A172 (cell line): ENCODE results near the gene ADAT1. TPM values are rescaled to one million over a fixed set of nuclear protein-coding genes. Genes with fewer than 3 reads are reported as not detected.
A peak's percentile ranks its signal among the peaks of the same experiment; 100 is the strongest.

Source experiments
- DNase-seq: peaks from one replicate; pipeline ENCODE4 v3.0.0-alpha.2; 2015; ENCODE audit warnings: low spot score
- total RNA-seq: library from RNA; depleted of rRNA; stranded (reverse); fragments of >200 nt; shearing (Covaris generic); gene quantifications from 2 replicates; pipeline ENCODE4 v1.2.3, GENCODE V29; 2014; rRNA removed

ADAT1 gene
- 95.5 and 117 TPM in 2 replicates for total RNA-seq

DNA sequence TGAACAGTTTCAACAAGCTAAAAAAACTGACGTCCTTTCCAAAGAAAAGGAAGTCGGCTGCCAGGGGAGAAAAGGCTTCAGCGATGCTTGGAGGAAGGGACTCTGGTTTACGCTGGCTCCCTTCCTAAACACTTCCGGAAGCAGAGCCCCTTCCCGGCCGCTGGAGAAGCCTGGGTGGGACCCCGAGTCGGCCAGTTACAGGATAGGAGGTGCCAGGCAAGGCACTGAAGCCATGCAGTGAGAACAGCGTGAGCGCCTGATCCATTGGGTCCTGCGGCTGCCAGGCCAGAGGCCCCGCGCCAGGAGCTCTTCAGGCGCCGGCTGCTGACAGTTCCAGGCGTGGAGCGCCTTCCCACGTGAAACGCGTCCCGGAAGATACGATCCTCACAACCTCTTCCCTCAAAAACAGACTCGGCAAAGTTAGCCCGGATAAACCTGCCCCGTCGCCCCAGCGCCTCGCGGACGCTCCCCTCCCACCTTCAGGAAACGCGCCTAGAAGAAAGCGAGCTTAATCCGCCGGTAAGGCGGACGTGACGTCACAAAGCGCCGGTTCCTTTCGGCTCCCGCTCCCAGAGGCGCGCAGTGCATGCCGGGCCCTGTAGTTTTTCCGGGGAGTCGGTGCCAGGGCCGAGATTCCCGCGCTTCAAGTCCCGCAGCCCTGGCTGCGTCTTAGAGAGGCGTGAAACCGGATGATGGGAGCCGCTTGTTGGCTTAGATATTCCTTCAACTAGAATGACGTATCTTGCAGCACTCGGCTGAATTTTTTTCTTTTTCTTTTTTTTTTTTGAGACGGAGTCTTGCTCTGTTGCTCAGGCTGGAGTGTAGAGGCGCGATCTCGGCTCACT lies at the start of gene ADAT1:
Gene ADAT1 (minus strand): TSS at position 521 of the 845 bp plus-strand sequence. CDS start 2,482 bp downstream, outside the sequence.
- peak; percentile 98 for DNase-seq

DNA sequence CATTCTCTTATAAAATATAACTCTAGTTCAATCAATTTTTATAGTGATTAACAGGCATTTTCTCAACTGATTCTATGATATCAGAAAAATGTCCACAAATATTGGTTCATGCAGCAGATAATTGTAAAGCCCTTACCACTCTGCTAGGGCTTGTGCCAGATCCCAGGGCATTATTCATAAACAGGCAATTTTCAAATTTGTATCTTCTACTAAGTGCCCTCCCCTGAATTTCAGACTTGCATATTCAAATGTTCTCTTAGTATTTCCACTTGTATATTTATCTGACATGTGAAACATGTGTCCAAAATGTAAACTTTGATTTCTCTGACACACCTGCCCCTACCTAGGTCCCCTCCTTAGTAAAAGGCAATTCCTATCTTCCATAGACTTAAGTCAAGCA lies 44.4 kb upstream of the ADAT1 start:
- no peak for DNase-seq

- no peak for DNase-seq
These were observed 37.7 kb upstream of the ADAT1 start for GRCh38 chr16:75660726-75661302.

DNA sequence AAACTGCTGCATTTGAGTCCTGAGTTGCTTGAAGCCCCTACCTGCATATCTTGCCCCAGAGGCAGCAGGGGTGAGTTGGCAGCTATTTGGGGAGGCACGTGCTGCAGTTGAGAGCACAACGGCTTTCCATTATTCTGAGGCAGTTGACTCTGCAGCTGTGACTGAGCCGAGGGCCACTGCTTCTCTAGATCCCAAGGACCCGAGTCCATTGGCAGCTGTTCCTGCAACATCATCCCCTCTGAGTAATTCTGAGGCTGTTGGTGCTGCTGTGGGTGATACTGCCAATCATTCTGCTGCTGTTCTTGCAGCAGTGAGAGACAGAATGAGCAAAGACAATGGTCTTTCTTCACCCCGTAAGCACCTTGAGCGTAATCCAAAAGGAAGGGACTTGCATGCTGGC lies 37.2 kb upstream of the ADAT1 start:
- no peak for DNase-seq

GRCh38 chr16:75658175-75658574 lies 35.1 kb upstream of the ADAT1 start:
- no peak for DNase-seq

DNA sequence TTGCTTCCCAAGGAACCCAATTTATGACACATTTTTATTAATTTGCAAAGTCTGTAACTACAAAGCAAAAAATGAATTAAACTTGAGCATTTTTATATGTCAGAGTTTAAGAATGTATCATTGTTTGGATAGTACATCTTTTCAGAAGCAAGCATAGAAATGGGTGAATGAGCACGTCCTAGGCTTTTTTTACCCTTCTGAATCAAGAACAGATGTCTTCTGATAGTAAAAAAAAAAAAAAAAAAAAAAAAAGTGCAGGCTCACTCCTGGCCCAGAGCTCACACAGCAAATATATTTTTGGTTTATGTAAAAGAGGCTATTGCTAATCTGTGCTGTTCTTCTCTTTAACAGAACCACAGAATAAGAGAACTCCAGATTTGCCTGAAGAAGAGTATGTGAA lies 30.8 kb upstream of the ADAT1 start:
- no peak for DNase-seq

DNA sequence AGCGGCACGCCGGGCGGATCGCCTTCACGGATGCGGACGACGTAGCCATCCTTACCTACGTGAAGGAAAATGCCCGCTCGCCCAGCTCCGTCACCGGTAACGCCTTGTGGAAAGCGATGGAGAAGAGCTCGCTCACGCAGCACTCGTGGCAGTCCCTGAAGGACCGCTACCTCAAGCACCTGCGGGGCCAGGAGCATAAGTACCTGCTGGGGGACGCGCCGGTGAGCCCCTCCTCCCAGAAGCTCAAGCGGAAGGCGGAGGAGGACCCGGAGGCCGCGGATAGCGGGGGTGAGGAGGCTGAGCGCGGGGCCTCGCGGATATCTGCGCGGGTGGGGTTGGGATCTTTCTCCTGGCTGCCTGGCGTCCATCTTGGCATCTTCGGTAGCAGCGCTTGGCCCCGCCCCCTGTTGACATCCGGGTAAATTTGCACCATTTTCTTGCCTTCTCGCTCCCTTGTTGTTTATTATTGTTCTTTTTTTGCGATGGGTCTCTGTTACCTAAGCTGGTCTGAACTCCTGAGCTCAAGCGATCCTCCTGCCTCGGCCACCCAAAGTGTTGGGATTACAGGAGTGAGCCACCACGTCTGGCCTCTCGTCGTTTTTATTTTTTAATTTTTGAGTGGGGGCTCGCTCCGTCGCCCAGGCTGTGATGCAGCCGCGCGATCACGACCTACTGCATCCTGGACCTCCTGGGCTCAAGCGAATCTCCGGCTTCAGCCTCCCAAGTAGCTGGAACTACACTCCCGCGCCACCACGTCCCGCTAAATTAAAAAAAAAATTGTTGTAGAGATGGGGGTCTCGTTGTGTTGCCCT lies 25.4 kb upstream of the ADAT1 start:
- DNase-seq, result peak; percentile 69

DNA sequence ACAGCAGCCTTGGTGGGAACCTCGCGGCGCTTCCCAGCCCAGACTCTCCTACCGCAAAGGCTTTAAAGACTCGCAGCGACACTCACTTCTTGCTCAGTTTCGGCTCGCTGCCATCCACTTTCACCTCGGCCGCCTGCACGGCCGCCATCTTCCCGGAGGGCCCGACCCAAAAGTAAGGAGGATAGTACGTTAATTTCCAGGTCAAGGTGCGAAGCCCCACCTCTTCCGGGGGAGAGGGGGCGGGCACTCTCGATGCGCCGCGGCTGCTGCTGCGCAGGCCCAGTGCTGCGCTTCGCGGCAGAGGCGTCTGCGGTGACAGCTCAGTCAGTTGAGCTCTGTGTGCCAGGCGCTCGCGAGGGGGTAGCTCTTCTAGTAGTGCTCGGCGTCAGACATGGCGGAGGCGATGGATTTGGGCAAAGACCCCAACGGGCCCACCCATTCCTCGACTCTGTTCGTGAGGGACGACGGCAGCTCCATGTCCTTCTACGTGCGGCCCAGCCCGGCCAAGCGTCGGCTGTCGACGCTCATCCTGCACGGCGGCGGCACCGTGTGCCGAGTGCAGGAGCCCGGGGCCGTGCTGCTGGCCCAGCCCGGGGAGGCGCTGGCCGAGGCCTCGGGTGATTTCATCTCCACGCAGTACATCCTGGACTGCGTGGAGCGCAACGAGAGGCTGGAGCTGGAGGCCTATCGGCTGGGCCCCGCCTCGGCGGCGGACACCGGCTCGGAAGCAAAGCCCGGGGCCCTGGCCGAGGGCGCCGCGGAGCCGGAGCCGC lies 24.6 kb upstream of the ADAT1 start, which contains the start of the genes KARS1 and TERF2IP:
Gene KARS1 (minus strand): TSS at position 174 of the 773 bp plus-strand sequence. CDS start 26 bp downstream, at position 148.
Gene TERF2IP (plus strand): TSS at position 282 of the 773 bp plus-strand sequence. CDS start 110 bp downstream, at position 392.
- peak; percentile 92 for DNase-seq

DNA sequence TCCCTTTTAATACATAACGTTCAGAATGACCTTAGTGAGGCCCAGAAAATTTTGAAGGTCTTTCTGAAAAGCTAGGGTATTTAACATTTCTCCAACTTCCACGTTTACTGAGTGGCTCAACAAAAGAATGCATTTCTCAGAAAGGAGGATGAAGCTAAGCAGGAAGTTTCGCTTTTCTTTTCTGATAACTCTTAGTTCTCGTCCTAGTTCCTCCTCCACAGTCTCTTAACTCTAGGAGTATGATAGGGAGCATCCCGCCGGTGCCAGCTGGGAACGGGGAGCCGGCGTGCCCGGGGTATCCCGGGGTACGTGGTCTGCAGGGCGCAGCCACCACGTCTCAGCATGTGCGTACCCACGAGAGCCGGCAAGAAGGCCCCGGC lies 24.0 kb upstream of the ADAT1 start:
- DNase-seq, result peak; percentile 12

DNA sequence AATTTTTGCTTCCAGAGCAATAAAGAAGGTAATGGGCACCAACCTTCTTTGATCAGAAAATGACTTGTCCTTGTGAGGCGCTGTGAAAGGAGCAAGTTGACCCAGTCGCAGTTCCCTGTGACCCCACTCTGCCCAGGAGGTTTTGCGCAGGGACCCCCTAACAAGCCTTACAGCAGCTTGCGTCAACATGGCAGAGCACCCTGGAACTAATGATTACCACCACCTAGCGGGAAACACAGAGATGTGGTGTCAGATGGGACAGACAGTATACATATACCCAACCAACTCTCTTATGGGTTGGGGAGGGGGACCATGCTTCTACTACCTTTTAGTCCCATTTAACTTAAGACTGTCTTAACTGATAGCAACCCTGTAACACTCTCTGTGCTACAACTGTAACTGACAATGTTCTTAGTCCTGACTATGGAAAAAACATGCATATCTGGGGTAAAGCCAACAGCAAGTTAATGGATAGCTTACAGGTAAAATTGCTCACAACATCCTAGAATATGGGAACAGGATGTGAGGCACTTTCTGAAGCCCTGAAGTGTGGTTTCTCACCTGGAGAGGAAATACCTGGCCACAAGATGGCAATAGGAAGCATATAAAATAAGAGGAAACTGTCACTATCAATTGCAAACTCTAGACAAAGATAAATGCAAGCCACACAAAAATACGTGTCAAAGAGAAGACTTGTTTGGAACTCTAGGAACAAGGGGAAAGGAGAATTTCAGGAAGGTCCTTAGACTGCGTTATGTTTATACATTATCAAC lies 21.3 kb upstream of the ADAT1 start:
- DNase-seq, result no peak

GRCh38 chr16:75640598-75640997 lies 17.5 kb upstream of the ADAT1 start:
- DNase-seq, result no peak

GRCh38 chr16:75635036-75635435 lies 12.0 kb upstream of the ADAT1 start:
- DNase-seq, result no peak

DNA sequence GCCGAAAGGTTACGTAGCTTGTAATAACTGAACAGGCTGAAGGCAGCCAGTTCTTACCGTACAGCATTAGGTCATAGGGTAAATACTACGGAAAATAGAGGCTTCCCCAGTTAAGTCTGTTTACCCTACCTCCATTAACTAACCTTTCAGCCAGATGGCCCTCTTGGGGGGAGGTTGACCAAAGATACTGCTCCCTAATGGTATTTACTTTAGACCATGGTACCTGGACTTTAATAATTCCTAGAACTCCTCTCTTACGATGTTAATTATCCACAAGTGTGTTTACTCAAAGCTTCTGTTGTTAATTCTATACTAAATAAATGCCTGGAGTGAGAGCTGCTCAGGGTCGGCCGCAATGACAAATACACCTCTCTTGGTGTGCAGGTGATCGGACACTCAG lies 9.8 kb upstream of the ADAT1 start:
- DNase-seq, result no peak

- DNase-seq, result no peak
These were observed 7.0 kb upstream of the ADAT1 start for GRCh38 chr16:75630052-75630451.

GRCh38 chr16:75629132-75629531 lies 6.1 kb upstream of the ADAT1 start:
- DNase-seq, result no peak

GRCh38 chr16:75628351-75628750 lies 5.3 kb upstream of the ADAT1 start:
- DNase-seq, result no peak

- DNase-seq, result no peak
These were observed 4.8 kb upstream of the ADAT1 start for GRCh38 chr16:75627851-75628250.

- no peak for DNase-seq
These were observed 3.7 kb upstream of the ADAT1 start for GRCh38 chr16:75626806-75627205.

DNA sequence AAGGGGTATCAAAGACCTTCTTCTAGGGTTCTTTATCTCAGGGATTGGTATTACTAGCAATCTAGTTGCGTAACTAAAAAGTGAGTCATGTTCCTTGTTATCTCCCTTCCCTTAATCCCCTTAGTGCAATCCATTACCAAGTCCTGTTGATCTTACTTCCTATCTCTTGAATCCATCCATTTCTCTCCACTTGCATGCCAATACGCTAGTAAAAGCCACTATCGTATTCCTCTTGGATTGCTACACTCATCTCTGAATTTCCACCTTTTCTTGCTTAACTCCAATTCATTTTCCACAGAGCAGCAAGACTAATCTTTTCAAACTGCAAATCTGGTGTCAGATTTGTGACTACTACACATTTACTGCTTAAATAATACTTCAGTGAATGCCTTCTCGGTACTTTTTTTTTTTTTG lies 1.8 kb upstream of the ADAT1 start:
- DNase-seq, result peak; percentile 75

DNA sequence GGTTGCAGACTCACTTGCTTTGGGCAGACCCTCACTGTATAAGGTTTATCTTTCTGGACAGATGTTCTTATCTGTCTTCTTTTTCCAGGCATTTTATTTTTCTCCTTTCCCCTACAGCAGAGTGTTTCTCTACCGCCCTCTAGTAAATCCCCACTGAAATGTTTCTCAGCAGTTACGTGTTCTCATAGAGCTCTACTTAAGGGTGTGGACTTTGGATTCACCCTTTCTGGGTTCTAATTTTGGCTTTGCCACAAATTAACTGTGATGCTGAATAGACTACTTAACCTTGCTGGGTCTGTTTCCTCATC lies 2.0 kb downstream of the ADAT1 start:
- peak; percentile 21 for DNase-seq
